ENCODE measurements around the gene OSBP2. TPM values are rescaled to one million over a fixed set of nuclear protein-coding genes. Genes with fewer than 3 reads are reported as not detected.

The OSBP2 gene
- total RNA-seq, 4 donors from 2014 or later, result 1.9 to 3.9 (median 3.0) TPM

DNA sequence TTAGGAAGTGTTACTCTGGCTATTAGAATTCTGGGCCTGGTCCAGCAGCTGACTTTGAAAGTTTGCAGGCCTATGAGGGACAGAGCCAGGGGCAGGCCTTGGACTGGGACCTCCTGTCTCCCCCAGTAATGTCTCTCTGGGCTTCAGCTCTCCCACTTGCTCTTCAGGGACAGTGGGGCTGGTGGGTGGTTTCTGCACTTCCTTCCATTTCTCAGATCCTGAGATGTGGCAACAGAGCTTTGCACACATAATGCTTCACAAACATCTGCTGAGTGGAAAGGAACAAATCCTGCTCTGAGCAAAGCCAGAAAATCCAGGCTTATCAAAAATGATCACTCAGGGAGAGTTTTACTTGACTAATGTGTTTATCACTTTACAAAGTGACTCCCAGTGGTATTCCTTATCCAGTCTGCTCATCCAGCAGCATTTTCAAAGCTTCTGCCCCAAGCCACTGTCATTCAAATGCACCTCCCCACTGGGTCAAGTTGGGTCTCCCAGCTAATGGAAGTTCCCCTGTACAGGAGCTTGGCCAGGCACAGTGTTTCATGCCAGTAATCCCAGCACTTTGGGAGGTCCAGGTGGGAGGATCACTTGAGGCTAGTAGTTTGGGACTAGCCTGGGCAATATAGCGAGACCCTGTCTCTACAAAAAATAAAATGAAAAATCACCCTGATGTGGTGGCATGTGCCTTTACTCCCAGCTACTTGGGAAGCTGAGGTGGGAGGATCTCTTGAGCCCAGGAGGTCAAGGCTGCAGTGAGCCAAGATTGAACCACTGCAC, 13.5 kb upstream of the OSBP2 start:
- peaks cover 0 to 4% (median 0%) of the 10 kb centered on the region in 4 donors for H3K27me3 ChIP-seq
- H3K27ac ChIP-seq, result no peak overlapping the region
- no peaks in the 10 kb centered on the region for H3K9me3 ChIP-seq
- H3K4me3 ChIP-seq, result no peak overlapping the region
- no peak for DNase-seq
- WGBS, 2 donors, result 78 to 100% methylated on average over 1 of the region's 1 CpG
- TF ChIP-seq CTCF (IDR thresholded peaks at IDR 0.05) (no peak), POLR2A (IDR thresholded peaks at IDR 0.05) (no peak)
- no peaks in the 10 kb centered on the region for H3K36me3 ChIP-seq
- intact Hi-C loops (cut with DNase I), result no loop called here
- H3K4me1 ChIP-seq, result peaks cover 0 to 8% (median 0%) of the 10 kb centered on the region in 3 donors

DNA sequence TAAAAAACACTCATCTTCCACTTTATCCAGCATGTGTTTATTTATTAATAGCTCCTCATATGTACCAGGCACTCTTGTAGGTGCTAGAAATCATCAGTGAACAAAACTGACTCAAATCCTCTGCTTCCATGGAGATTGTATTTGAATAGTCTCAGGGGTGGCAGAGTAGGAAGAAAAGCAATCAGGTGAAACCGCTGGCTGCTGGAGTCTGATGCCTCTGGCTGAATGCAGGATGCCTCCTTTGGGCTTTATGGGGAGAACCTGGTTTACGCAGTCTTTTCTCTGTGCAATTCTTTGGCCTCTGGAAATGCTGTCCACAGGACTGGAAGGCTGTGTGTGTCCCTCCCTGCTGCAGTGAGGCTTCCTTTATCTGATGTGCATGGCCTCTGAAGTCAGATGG, 12.8 kb upstream of the OSBP2 start:
- intact Hi-C loops (cut with DNase I), result no loop called here
- 74 to 78% methylated on average over 2 of the region's 2 CpGs for WGBS, 2 donors
- DNase-seq, result no peak
- H3K4me1 ChIP-seq, result peaks cover 0 to 1% (median 0%) of the 10 kb centered on the region in 3 donors
- no peak overlapping the region for H3K4me3 ChIP-seq
- H3K27me3 ChIP-seq, result peaks cover 0 to 2% (median 0%) of the 10 kb centered on the region in 4 donors
- TF ChIP-seq POLR2A (IDR thresholded peaks at IDR 0.05) (no peak), CTCF (IDR thresholded peaks at IDR 0.05) (no peak)
- H3K9me3 ChIP-seq, result no peaks in the 10 kb centered on the region
- no peaks in the 10 kb centered on the region for H3K36me3 ChIP-seq
- H3K27ac ChIP-seq, result no peak overlapping the region

DNA sequence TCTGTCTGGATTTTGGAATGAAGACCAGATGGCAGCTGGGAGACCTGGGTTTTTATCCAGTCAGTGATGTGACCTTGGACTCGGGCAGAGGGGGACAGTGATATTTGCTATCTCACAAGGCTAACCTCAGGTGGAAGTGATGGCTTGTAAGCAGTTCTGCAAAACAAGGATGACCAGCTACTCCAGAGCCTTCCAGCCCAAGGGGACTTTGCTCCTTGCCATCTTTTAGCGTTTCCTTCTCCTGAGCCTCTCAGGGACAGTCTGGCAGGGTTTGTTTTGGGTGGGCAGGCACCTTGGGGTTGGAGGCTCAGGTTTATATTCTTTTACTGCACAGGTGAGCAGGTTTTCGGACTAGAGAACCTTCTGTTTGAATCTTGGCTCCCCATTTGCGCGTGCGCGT, 9.5 kb upstream of the OSBP2 start:
- no peak for TF ChIP-seq CTCF (IDR thresholded peaks at IDR 0.05)
- TF ChIP-seq POLR2A (IDR thresholded peaks at IDR 0.05), result no peak
- no peak for DNase-seq
- intact Hi-C loops (cut with DNase I), result no loop called here
- Histone ChIP-seq H3K9me3 (no peaks in the 10 kb centered on the region), H3K4me1 (no peaks in the 10 kb centered on the region), H3K36me3 (no peaks in the 10 kb centered on the region), H3K27ac (no peak overlapping the region), H3K4me3 (no peak overlapping the region), H3K27me3 (no peaks in the 10 kb centered on the region)
- WGBS, 2 donors, result 69 to 91% methylated on average over 7 of the region's 7 CpGs

DNA sequence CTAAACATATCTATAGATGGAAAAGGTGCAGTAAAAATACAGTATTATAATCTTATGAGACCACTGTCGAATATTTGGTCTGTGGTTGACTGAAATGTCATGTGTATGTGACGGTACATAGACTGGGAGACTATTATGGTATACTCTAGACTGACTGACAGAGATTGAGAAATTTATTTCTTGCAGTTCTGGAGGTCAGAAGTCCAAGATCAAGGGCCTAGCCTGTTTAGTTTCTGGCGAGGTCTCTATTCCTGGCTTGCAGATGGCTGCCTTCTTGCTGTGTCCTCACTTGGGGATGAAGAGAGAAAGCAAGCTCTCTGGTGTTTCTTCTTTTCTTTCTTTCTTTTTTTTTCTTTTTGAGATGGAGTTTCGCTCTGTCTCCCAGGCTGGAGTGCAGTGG, 7.3 kb upstream of the OSBP2 start:
- H3K4me3 ChIP-seq, result no peak overlapping the region
- H3K27me3 ChIP-seq, result no peaks in the 10 kb centered on the region
- intact Hi-C loops (cut with DNase I), result no loop called here
- no peaks in the 10 kb centered on the region for H3K4me1 ChIP-seq
- WGBS, 2 donors, result 76 to 88% methylated on average over 4 of the region's 4 CpGs
- no peak overlapping the region for H3K27ac ChIP-seq
- no peak for DNase-seq
- TF ChIP-seq POLR2A (IDR thresholded peaks at IDR 0.05) (no peak), CTCF (IDR thresholded peaks at IDR 0.05) (no peak)
- no peaks in the 10 kb centered on the region for H3K36me3 ChIP-seq
- H3K9me3 ChIP-seq, result no peaks in the 10 kb centered on the region

DNA sequence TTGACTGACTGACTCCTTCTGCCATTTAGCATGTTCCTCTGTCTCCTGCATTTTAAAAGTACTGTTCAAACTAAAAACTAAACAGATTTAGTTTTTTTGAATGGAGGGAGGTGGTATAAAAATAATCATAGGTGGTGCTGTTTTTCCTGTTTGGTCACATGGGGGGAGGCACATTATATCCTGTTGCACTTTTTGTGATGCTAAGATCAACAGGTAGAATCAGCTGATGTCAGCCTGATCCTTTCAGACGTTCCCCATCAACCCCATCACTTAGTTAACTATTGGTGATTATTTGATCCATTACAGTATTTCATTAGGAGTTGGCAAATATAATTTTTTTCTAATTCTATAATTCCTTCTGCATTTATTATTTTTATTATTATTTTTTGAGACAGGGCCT, 5.1 kb upstream of the OSBP2 start:
- peaks cover 0 to 9% (median 0%) of the 10 kb centered on the region in 3 donors for H3K4me1 ChIP-seq
- no peak overlapping the region for H3K27ac ChIP-seq
- DNase-seq, result no peak
- H3K36me3 ChIP-seq, result no peaks in the 10 kb centered on the region
- WGBS, 2 donors, result 41 to 55% methylated on average over 1 of the region's 1 CpG
- peaks cover 0 to 10% (median 0%) of the 10 kb centered on the region in 4 donors for H3K27me3 ChIP-seq
- TF ChIP-seq CTCF (IDR thresholded peaks at IDR 0.05) (no peak), POLR2A (IDR thresholded peaks at IDR 0.05) (no peak)
- H3K4me3 ChIP-seq, result no peak overlapping the region
- H3K9me3 ChIP-seq, result no peaks in the 10 kb centered on the region
- intact Hi-C loops (cut with DNase I), result no loop called here
